Measurements from ENCODE around the gene MYH1.
"Not testable (repeated sequence)": the region's sequence is repeated elsewhere in the genome, so short reads cannot be mapped to it uniquely, and the experiment has no call there.

Gene MYH1

GRCh38 chr17:10518271-10519037 lies at the start of gene MYH1:
Gene MYH1 (minus strand): TSS chr17:10518542. CDS start chr17:10516642, 1,900 bp downstream.
- DNase-seq: no peak

DNA sequence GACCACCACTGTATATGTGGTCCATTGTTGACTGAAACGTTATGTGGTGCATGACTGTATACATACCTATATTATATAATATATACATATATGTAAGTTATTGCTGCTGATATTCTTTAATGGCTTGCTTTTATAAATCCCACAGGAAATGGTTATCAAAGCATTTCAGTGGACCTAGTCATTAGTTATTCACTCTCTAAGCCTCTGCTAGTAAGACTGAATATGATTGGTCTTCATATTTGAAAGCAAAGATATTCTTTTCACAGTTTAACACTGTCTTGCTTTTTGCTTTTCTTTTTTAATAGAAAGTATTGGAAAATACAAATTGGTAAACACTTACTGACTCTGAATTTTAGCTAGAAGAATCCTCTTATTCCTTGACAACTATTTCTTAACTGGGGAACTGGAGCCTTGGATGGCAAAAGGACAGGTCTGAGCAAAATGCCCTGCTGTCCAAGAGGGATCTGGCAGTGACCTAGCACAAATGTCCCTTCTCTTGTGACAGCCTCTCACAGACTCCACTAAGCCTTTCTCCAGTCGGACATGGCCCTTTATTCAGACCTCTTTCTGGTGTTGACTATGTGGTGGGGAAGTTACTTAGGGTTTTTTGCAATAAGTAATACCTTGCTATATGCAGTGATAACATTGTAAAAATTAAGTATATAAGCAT lies 45.8 kb upstream of the MYH1 start:
- no peak for DNase-seq

DNA sequence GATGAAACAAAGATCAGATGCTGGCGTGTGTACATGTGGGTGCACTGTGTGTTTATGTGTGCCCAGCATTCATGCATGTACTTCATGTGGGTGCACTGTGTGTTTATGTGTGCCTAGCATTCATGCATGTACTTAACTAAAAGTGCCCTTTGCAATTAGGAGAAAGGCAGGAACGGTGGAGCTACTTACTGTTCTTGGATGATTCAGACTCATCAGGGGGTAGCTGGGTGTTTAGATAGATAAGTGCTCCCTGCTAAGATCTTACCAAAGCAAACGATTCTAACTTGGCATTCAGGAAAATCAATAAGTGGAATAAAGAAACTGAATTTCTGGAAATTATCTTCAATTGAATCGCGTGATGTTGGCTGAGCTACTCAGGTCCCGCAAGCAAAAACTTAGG lies 39.7 kb upstream of the MYH1 start:
- DNase-seq: no peak

DNA sequence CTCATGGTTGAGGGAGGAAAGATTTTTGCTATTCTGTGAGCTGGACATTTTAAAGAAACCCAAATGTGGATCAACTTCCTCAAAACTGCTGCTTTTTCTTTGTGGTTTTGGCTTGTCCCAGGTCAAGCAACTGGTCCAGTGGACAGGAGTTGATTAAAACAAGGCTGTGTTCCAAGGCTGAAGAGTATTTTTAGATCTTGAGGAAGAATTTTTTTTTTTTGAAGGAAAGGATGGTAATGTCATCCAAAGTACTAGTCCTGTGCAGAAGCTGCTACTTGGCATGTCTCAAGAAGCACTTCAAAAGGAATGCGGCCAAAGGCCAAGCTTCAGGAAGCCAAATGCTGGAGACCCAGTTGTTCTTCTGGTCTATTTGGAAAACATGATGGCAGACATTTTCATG lies 39.1 kb upstream of the MYH1 start:
- DNase-seq: no peak

DNA sequence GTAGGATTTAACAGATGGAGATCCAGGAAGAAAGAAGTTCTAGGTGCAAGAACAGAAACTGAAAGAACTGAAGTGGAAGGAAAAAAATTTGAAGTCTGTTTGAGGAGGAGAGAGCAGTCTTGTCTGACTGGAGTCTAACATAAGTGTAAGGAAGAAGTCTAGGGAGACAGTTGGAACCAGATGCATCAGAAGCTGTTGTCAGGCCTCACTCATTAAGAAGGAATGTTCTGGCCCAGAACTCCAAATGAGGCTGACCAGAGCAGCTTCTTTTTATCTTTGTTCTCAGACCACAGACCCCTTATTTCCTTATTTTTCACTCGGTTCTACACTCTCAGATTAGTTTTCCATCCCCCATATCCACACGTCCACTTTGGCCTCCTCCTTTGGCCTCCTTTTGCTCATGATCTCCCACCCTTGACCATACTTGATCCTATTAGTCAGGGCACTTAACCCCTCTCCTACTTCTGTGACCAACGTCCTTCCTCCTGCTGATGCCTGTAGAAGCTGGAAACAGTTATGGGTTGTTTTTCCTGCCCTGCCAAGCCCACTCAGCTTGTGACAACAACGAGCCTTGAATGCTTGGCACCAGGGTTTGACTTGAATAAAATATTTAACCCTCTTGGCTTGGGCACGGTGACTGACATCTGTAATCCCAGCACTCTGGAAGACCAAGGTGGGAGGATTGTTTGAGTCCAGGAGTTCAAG lies 38.1 kb upstream of the MYH1 start:
- DNase-seq: no peak

- DNase-seq: no peak
Observed at GRCh38 chr17:10550014-10550413, 31.7 kb upstream of the MYH1 start.

GRCh38 chr17:10549096-10549842 lies 30.9 kb upstream of the MYH1 start, which contains the start of gene MYH2:
Gene MYH2 (minus strand): TSS chr17:10549658. CDS start chr17:10547920, 1,738 bp downstream.
- no peak for DNase-seq

GRCh38 chr17:10547351-10547750 lies 29.0 kb upstream of the MYH1 start:
- no peak for DNase-seq

DNA sequence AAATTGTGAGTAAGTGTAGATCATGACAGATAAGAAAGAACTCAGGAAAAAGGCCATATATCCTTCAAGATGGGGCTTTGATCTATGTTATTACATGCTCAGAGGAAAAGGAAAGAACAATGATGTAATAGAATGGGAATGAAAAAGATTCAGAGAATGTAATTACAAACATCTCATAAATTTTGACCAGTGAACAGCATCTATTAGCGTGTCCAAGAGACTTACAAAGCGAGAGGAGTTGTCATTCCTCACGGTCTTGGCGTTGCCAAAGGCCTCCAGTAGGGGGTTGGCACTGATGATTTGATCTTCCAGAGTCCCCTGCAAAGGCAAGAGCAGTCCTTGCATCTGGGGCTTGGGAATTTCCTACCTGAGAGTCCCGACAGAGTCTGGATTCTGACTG lies 25.1 kb upstream of the MYH1 start:
- DNase-seq: not testable (repeated sequence)

DNA sequence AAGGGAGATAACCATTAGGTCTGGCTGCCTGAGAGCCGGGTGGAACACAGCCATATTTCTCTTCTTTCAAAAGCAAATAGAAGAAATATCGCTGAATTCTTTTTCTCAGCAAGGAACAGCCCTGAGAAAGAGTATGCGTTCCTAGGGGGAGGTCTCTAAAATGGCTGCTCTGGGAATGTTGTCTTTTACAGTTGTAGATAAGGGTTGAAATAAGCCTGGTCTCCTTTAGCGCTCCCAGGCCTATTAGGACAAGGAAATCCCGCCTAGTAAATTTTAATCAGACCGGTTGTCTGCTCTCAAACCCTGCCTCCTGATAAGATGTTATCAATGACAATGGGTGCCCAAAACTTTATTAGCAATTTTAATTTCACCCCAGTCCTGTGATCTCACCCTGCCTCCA lies 22.8 kb upstream of the MYH1 start:
- DNase-seq: not testable (repeated sequence)

DNA sequence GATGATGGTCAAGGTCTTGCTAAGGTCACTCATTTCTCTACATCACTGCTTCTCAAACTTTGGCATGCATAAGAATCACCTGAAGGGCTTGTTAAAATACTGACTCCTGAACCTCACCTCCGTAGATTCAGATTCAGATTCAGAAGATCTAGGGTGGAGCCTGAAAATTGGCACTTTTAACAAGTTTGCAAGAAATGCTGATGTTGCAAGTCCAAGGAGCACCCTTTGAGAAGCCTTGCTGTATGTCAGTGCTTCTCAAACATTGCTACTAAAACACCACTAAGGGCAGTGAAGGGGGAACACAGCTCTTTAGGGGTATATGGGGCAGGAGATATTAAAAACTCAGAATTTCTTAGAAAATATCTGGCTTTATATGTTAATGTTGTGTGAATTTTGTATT lies 13.7 kb upstream of the MYH1 start:
- no peak for DNase-seq

DNA sequence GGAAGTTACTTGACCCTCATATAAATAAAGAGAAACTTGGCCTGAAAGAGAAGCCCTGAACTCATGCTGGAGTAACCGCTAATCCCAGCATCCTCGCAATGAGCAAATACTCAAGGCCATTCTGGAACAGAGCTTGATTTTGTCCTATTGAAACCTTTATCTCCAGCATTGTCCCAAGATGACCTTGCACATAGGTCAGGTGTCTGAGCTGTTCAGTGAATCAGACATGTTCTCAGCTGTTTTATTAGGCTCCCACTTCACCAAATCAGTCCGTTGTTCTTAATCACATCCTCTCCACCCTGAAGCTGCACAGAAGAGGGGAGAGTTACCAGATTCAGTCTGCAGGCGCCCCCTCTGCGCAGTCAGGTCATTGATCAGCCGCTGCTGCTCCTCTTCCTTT lies 9.1 kb upstream of the MYH1 start:
- DNase-seq: no peak

- DNase-seq: no peak
Observed at GRCh38 chr17:10526517-10526916, 8.2 kb upstream of the MYH1 start.

DNA sequence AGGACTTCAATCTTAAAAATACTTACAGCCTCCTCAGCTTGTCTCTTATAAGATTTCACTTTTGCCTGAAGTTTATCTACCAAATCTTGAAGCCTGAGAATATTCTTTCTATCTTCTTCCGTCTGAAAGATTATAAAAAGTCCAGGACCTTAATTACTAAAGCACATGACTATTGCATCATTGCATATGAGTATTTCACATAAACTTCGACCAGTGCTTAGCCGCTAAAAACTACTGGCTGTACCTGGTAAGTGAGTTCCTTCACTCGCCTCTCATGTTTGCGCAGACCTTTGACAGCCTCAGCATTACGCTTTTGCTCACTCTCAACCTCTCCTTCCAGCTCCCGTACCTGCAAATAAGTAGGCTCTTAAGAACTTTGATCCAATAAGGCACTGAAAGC lies 4.7 kb upstream of the MYH1 start:
- no peak for DNase-seq

GRCh38 chr17:10521949-10522348 lies 3.6 kb upstream of the MYH1 start:
- DNase-seq: no peak

DNA sequence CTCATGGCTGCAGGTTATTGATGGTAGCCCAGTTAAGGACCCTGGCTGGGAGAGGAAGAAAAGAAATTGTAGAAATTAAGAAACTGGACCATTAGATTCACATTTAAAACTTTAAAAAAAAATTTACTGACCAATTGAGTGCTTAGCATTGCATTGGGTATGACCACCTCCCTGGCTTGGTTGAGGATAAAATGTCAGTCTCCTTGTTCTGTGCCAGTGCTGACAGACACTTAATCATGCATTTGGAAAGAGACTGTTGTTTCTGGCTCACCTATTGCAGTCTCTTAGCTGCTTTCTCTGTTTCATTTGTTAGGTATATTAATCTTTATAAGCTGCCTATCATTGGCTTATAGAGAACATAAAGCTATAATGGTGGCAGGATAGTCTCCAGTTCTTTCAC lies 1.7 kb downstream of the MYH1 start:
- DNase-seq: no peak

GRCh38 chr17:10516065-10516464 lies 2.3 kb downstream of the MYH1 start:
- DNase-seq: no peak

DNA sequence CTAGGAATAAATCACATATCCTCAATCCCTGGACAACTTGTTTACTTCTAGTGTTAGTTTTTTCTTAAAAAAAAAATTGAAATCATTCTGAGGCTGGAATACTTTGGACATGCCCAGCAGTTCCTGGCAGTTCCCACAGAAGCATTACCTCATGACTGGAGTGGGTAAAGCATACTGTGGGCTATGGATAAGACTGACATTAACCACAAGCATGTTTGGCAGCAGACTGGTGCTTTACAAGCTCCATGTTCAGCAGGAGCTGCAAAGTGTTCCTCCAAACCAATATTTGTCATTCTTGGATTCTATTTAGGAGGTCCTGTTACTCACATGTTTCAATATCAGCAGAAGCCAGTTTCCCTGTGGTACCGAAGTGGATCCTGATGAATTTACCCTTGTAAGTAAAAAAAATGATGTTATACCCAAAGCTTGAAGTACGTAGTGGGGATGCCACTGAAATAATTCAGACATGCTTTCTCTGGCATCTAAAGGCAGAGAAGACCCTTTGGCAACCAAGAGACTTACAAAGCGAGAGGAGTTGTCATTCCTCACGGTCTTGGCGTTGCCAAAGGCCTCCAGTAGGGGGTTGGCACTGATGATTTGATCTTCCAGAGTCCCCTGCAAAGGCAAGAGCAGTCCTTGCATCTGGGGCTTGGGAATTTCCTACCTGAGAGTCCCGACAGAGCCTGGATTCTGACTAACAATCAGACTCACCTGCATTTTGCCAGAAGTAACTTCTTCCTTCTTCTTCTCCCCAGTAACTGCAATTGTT lies 4.9 kb downstream of the MYH1 start:
- no peak for DNase-seq

DNA sequence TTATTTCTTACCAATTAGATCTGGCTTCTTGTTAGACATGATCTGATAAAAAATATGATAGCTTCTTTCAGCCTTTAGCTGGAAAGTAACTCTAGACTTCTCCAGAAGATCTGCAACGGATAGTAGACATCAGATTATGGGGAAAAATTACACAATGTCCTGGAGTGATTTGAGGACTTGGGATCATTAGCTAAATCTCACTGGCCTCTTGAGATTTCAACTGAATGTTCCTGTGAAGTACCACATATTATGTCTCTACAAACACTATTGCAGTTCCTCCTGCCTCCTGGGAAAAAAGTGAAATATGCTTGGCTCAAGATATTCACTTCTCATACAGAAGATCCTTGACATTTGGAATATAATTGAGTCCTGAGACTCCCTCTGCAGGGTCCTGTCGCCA lies 5.5 kb downstream of the MYH1 start:
- DNase-seq: no peak

DNA sequence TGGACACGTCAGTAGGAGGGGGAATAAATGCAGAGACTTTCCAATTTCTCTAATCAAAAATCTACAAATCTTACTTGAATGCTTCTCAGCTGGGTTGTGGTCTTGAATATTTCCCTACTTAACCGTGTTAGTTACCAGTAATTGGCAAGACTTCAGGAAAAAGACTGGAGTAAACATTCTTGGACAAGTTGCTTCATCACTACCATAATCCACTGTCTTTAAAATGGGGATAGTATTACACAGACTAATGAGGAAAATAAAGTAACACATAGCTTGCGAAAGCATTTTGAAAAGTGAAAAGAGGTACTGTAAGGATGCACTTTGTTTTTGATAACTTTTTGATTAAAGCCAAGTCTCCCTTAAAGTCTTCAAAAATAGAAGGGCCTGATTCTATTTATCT lies 18.4 kb downstream of the MYH1 start:
- DNase-seq: no peak

DNA sequence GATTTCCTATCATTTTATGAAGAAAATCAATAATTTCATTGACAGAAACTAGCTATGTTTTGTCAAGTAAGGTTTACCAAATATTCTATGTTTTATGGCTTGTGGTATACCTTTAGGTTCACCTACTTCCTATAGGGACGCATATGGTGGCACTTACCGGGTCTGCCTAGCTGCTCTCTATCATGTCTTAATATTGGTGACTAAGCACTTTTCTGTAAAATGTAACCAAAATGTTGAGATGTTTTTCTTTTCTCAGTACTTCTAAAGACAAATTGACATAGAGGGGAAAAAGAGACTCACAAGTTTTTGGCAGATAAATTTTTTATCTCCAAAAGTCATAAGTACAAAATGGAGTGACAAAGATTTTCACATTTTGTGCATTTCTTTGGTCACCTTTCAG lies 26.3 kb downstream of the MYH1 start:
- no peak for DNase-seq

GRCh38 chr17:10482252-10482651 lies 36.1 kb downstream of the MYH1 start:
- DNase-seq: no peak

All from activated CD4-positive, alpha-beta T cell treated with anti-CD3 and anti-CD28 coated beads, Interleukin-2, amount 50 U/mL, for 48 hours (primary cell).